Ureter (tissue), 1 donor: ENCODE results near the gene PLSCR1. TPM values are rescaled to one million over a fixed set of nuclear protein-coding genes. Genes with fewer than 3 reads are reported as not detected.

Experiments
- DNase-seq: peaks from one replicate; pipeline ENCODE4 v3.0.0-alpha.2; 2020; ENCODE audit warnings: low spot score
- total RNA-seq: library from RNA; stranded (reverse); gene quantifications from one replicate; pipeline ENCODE4 v1.2.4, GENCODE V29; 2023
- donor health status: DM: yes; HTN: yes; CAD: no.

Gene PLSCR1
- total RNA-seq, result 136 TPM

- DNase-seq, result peak; percentile 94
Measured at GRCh38 chr3:146544002-146544928, at the start of gene PLSCR1. Gene PLSCR1 (minus strand): TSS chr3:146544607. CDS start chr3:146536552, 8,055 bp downstream.

- no peak for DNase-seq
Measured at GRCh38 chr3:146593776-146594175, 49.4 kb upstream of the PLSCR1 start.

GRCh38 chr3:146590521-146590920 lies 46.1 kb upstream of the PLSCR1 start:
- no peak for DNase-seq

GRCh38 chr3:146589899-146590508 lies 45.6 kb upstream of the PLSCR1 start:
- DNase-seq, result no peak

GRCh38 chr3:146585156-146585555 lies 40.7 kb upstream of the PLSCR1 start:
- no peak for DNase-seq

- DNase-seq, result no peak
Measured at GRCh38 chr3:146581951-146582467, 37.6 kb upstream of the PLSCR1 start.

- no peak for DNase-seq
Measured at GRCh38 chr3:146581080-146581601, 36.7 kb upstream of the PLSCR1 start.

GRCh38 chr3:146577662-146578061 lies 33.3 kb upstream of the PLSCR1 start:
- DNase-seq, result no peak

- DNase-seq, result no peak
Measured at GRCh38 chr3:146575636-146576035, 31.2 kb upstream of the PLSCR1 start.

GRCh38 chr3:146574173-146574572 lies 29.8 kb upstream of the PLSCR1 start:
- DNase-seq, result no peak

- no peak for DNase-seq
Measured at GRCh38 chr3:146569314-146569713, 24.9 kb upstream of the PLSCR1 start.

- no peak for DNase-seq
Measured at GRCh38 chr3:146566138-146566537, 21.7 kb upstream of the PLSCR1 start.

GRCh38 chr3:146561879-146562278 lies 17.5 kb upstream of the PLSCR1 start:
- no peak for DNase-seq

- DNase-seq, result no peak
Measured at GRCh38 chr3:146561463-146561862, 17.1 kb upstream of the PLSCR1 start.

- no peak for DNase-seq
Measured at GRCh38 chr3:146560678-146561077, 16.3 kb upstream of the PLSCR1 start.

- no peak for DNase-seq
Measured at GRCh38 chr3:146559388-146559787, 15.0 kb upstream of the PLSCR1 start.

- DNase-seq, result no peak
Measured at GRCh38 chr3:146558781-146559180, 14.4 kb upstream of the PLSCR1 start.

GRCh38 chr3:146557745-146558144 lies 13.3 kb upstream of the PLSCR1 start:
- no peak for DNase-seq

- DNase-seq, result no peak
Measured at GRCh38 chr3:146555311-146555710, 10.9 kb upstream of the PLSCR1 start.

GRCh38 chr3:146554151-146554760 lies 9.8 kb upstream of the PLSCR1 start:
- DNase-seq, result no peak

GRCh38 chr3:146550743-146551510 lies 6.5 kb upstream of the PLSCR1 start:
- no peak for DNase-seq
